Measurements from ENCODE around the gene SEMG1.

Gene SEMG1

GRCh38 chr20:45187693-45188092 is 19.1 kb upstream of the SEMG1 start:
- DNase-seq, result no peak
- H3K4me1 Mint-ChIP-seq, result no peaks in the 10 kb centered on the region
- no peak overlapping the region for H3K4me3 Mint-ChIP-seq
- no peak overlapping the region for H3K27ac Mint-ChIP-seq
- H3K9me3 Mint-ChIP-seq, result no peaks in the 10 kb centered on the region
- no peaks in the 10 kb centered on the region for H3K36me3 Mint-ChIP-seq (ENCODE audit: low read depth)
- peaks cover 14% of the 10 kb centered on the region for H3K27me3 Mint-ChIP-seq (ENCODE audit: low read depth, poor library complexity)
- no peak for TF ChIP-seq CTCF (IDR thresholded peaks at IDR 0.05)

DNA sequence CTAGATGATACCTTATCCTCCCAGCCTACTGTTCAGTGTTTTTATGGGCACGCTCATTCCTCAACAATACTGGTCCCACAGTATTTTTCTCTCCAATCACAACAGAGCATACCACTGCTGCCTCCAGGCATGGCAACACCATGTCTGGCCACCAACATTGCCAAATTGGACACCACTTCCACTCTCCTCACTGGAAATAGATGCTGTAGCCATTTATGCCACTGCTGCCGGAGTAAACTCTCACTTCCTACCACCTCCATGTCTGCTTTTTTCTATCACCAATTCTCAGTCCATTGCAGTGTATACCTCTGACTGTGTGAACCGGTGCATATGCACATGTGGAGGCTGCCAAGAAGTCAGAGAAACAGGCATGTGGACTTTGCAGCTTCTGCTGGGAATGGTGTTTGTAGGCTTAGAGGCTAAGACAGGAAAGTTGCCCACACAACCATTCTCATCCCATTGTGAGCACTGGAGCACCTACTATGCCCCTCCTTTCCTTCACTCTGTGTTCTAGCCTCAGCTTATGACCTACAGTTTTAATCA is 17.7 kb upstream of the SEMG1 start:
- Mint-ChIP-seq H3K27ac (no peak overlapping the region), H3K27me3 (ENCODE audit: low read depth, poor library complexity) (peaks cover 12% of the 10 kb centered on the region)

DNA sequence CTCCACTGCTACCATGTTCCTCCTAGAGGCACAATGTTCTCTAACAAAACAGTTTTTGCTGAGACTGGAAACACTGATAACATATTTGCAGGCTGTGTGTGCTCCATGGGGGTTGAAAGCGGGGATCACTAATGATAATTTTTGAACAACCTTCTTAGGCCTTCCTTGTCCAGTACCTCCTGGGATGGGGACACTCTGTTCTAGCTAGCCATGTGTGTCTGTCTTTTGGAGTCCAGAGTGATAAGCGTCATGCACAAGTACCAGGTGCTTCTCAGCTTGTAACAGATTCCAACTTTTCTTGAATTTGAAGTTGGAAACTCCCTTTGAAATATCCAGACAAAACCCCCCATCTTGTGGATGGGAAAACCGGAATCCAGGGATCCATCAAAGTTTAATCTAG is 17.0 kb upstream of the SEMG1 start:
- Mint-ChIP-seq H3K4me3 (no peak overlapping the region), H3K27ac (no peak overlapping the region), H3K9me3 (no peaks in the 10 kb centered on the region), H3K27me3 (ENCODE audit: low read depth, poor library complexity) (peaks cover 8% of the 10 kb centered on the region), H3K36me3 (ENCODE audit: low read depth) (no peaks in the 10 kb centered on the region), H3K4me1 (no peaks in the 10 kb centered on the region)
- TF ChIP-seq CTCF (IDR thresholded peaks at IDR 0.05), result no peak
- no peak for DNase-seq

More for the DNA sequence above, 17.7 kb upstream of the SEMG1 start:
- no peaks in the 10 kb centered on the region for H3K4me1 Mint-ChIP-seq
- no peak for DNase-seq
- H3K4me3 Mint-ChIP-seq, result no peak overlapping the region
- no peak for TF ChIP-seq CTCF (IDR thresholded peaks at IDR 0.05)
- H3K36me3 Mint-ChIP-seq (ENCODE audit: low read depth), result no peaks in the 10 kb centered on the region
- no peaks in the 10 kb centered on the region for H3K9me3 Mint-ChIP-seq

GRCh38 chr20:45191926-45192325 is 14.9 kb upstream of the SEMG1 start:
- Mint-ChIP-seq H3K4me3 (no peak overlapping the region), H3K27me3 (ENCODE audit: low read depth, poor library complexity) (peaks cover 5% of the 10 kb centered on the region), H3K4me1 (no peaks in the 10 kb centered on the region), H3K36me3 (ENCODE audit: low read depth) (no peaks in the 10 kb centered on the region), H3K27ac (no peak overlapping the region), H3K9me3 (peaks cover 5% of the 10 kb centered on the region)
- no peak for TF ChIP-seq CTCF (IDR thresholded peaks at IDR 0.05)
- DNase-seq, result no peak

DNA sequence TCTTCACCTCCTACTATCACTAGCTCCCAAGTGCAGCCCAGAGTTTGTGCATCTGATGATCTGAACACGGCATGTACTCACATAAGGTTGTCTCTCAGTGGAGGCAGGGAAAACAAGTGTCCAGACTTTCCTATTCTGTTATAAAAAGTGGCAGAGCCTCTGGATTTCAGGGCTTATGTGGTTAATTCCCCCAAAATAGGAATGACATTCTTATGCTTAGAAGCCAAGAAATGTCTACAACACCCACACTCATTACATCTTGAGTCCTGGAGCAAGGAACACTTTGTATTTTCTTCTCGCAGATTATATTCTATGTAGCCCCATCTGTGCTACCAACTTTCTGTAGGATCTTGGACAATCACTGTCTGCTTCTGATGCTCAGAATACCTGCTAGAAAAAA is 13.5 kb upstream of the SEMG1 start:
- Mint-ChIP-seq H3K27ac (no peak overlapping the region), H3K27me3 (ENCODE audit: low read depth, poor library complexity) (peaks cover 5% of the 10 kb centered on the region), H3K36me3 (ENCODE audit: low read depth) (no peaks in the 10 kb centered on the region), H3K4me1 (no peaks in the 10 kb centered on the region), H3K4me3 (no peak overlapping the region), H3K9me3 (peaks cover 5% of the 10 kb centered on the region)
- TF ChIP-seq CTCF (IDR thresholded peaks at IDR 0.05), result no peak
- no peak for DNase-seq

- Mint-ChIP-seq H3K27ac (no peak overlapping the region), H3K9me3 (no peaks in the 10 kb centered on the region), H3K4me3 (no peak overlapping the region), H3K36me3 (ENCODE audit: low read depth) (no peaks in the 10 kb centered on the region), H3K4me1 (no peaks in the 10 kb centered on the region), H3K27me3 (ENCODE audit: low read depth, poor library complexity) (peaks cover 21% of the 10 kb centered on the region)
- no peak for TF ChIP-seq CTCF (IDR thresholded peaks at IDR 0.05)
- no peak for DNase-seq
These were observed 3.1 kb downstream of the SEMG1 start for GRCh38 chr20:45209924-45210323.
